HG03280 (cell line): ENCODE data around the gene CAMK2B.

ENCODE experiments used
- ATAC-seq: cut with Tn5 transposase; IDR thresholded peaks from one replicate; pipeline ENCODE4 v1.9.1; 2021; ENCODE audit warnings: mild to moderate bottlenecking, moderate library complexity; ENCODE audit not compliant: unreplicated experiment

CAMK2B gene

GRCh38 chr7:44232901-44233715, 92.3 kb downstream of the CAMK2B start:
- no peak for ATAC-seq

GRCh38 chr7:44232396-44232795, 93.0 kb downstream of the CAMK2B start:
- no peak for ATAC-seq

GRCh38 chr7:44231088-44231487, 94.3 kb downstream of the CAMK2B start:
- ATAC-seq = no peak

- no peak for ATAC-seq
Observed at GRCh38 chr7:44230286-44230685, 95.1 kb downstream of the CAMK2B start.

- ATAC-seq = no peak
Observed at GRCh38 chr7:44229546-44230105, 95.8 kb downstream of the CAMK2B start.

- ATAC-seq = no peak
Observed at GRCh38 chr7:44228571-44229350, 96.6 kb downstream of the CAMK2B start.

- no peak for ATAC-seq
Observed at GRCh38 chr7:44227911-44228310, 97.5 kb downstream of the CAMK2B start.

- ATAC-seq = no peak
Observed at GRCh38 chr7:44226396-44226753, 99.0 kb downstream of the CAMK2B start.

- no peak for ATAC-seq
Observed at GRCh38 chr7:44225566-44226395, 99.6 kb downstream of the CAMK2B start.

GRCh38 chr7:44224974-44225565, 100.3 kb downstream of the CAMK2B start:
- no peak for ATAC-seq

- no peak for ATAC-seq
Observed at GRCh38 chr7:44224080-44224973, 101.1 kb downstream of the CAMK2B start.

GRCh38 chr7:44223362-44224079, 101.9 kb downstream of the CAMK2B start:
- ATAC-seq = no peak

- ATAC-seq = no peak
Observed at GRCh38 chr7:44222776-44223261, 102.6 kb downstream of the CAMK2B start.

GRCh38 chr7:44222074-44222473, 103.3 kb downstream of the CAMK2B start:
- no peak for ATAC-seq

GRCh38 chr7:44221231-44221791, 104.1 kb downstream of the CAMK2B start:
- ATAC-seq = no peak

- ATAC-seq = no peak
Observed at GRCh38 chr7:44220358-44221112, 104.9 kb downstream of the CAMK2B start.

- ATAC-seq = no peak
Observed at GRCh38 chr7:44220046-44220357, 105.4 kb downstream of the CAMK2B start.
